GM23338 (cell line): ENCODE results near the gene MAP1B. TPM values are rescaled to one million over a fixed set of nuclear protein-coding genes. Genes with fewer than 3 reads are reported as not detected.
A peak's percentile ranks its signal among the peaks of the same experiment; 100 is the strongest.

Experiments used
- ATAC-seq: fragments of 200-7000 bp; cut with Tn5 transposase; 3 replicates; pipeline ENCODE4 v1.9.1; 2020
- DNase-seq: peaks from one replicate; pipeline ENCODE4 v3.0.0-alpha.2; 2015; ENCODE audit warnings: low spot score
- H2AFZ ChIP-seq: fragments of 200-600 bp; sonication (generic); 2 replicates; pipeline ENCODE4 v1.8.0; 2016; ENCODE audit warnings: antibody characterized with exemption, mild to moderate bottlenecking, moderate library complexity
- H3F3A ChIP-seq: fragments of 200-600 bp; sonication (generic); replicated peaks from 2 replicates; pipeline ENCODE4 v1.8.0; 2017; ENCODE audit warnings: antibody characterized with exemption, mixed run types, low read depth
- H3K27ac ChIP-seq: fragments of 200-600 bp; sonication (generic); 2 replicates; pipeline ENCODE4 v1.6.1; 2016; ENCODE audit warnings: low read depth
- H3K27me3 ChIP-seq: fragments of 200-600 bp; sonication (generic); 2 replicates; pipeline ENCODE4 v1.8.0; 2016; ENCODE audit warnings: mild to moderate bottlenecking, mixed run types, moderate library complexity; ENCODE audit not compliant: insufficient read depth
- H3K36me3 ChIP-seq: fragments of 200-600 bp; sonication (generic); 2 replicates; pipeline ENCODE4 v1.8.0; 2016; ENCODE audit warnings: mild to moderate bottlenecking; ENCODE audit not compliant: insufficient read depth
- H3K4me1 ChIP-seq: fragments of 200-600 bp; sonication (generic); 2 replicates; pipeline ENCODE4 v1.8.0; 2016; ENCODE audit warnings: mild to moderate bottlenecking, moderate library complexity; ENCODE audit not compliant: insufficient read depth
- H3K4me2 ChIP-seq: fragments of 200-600 bp; sonication (generic); 2 replicates; pipeline ENCODE4 v1.7.1; 2017; ENCODE audit warnings: mixed run types
- H3K4me3 ChIP-seq: fragments of 200-600 bp; sonication (generic); 2 replicates; pipeline ENCODE4 v1.6.1; 2016; ENCODE audit warnings: mixed run types
- H3K79me2 ChIP-seq: fragments of 200-600 bp; sonication (generic); replicated peaks from 2 replicates; pipeline ENCODE4 v1.8.0; 2017; ENCODE audit warnings: mild to moderate bottlenecking; ENCODE audit not compliant: insufficient read depth
- H3K9me2 ChIP-seq: fragments of 200-600 bp; sonication (generic); 2 replicates; pipeline ENCODE4 v1.8.0; 2017; ENCODE audit not compliant: insufficient read depth
- H4K20me1 ChIP-seq: fragments of 200-600 bp; sonication (generic); replicated peaks from 2 replicates; pipeline ENCODE4 v1.8.0; 2017; ENCODE audit warnings: mild to moderate bottlenecking; ENCODE audit not compliant: insufficient read depth
- H3K27ac Mint-ChIP-seq: 2 replicates; pipeline ENCODE4 v1.8.0; 2020; ENCODE audit warnings: inconsistent platforms, mild to moderate bottlenecking, moderate library complexity, mixed read lengths
- H3K27me3 Mint-ChIP-seq: 3 replicates; pipeline ENCODE4 v1.8.0; 2022; ENCODE audit warnings: low read depth, mild to moderate bottlenecking, moderate library complexity, mixed read lengths, inconsistent platforms; ENCODE audit not compliant: insufficient read depth, poor library complexity
- H3K36me3 Mint-ChIP-seq: 3 replicates; pipeline ENCODE4 v1.8.0; 2021; ENCODE audit warnings: low read depth, mild to moderate bottlenecking, inconsistent platforms, moderate library complexity, mixed read lengths
- H3K4me1 Mint-ChIP-seq: 3 replicates; pipeline ENCODE4 v1.8.0; 2020; ENCODE audit warnings: mild to moderate bottlenecking, inconsistent platforms, mixed read lengths
- H3K4me3 Mint-ChIP-seq: 3 replicates; pipeline ENCODE4 v1.8.0; 2021; ENCODE audit warnings: moderate library complexity, mild to moderate bottlenecking, inconsistent platforms, mixed read lengths
- H3K9me3 Mint-ChIP-seq: 3 replicates; pipeline ENCODE4 v1.8.0; 2020; ENCODE audit warnings: moderate library complexity, mild to moderate bottlenecking, inconsistent platforms, mixed read lengths
- CREB1 ChIP-seq: fragments of 250-450 bp; sonication (Bioruptor Pico); IDR thresholded peaks from 2 replicates; pipeline ENCODE4 v1.5.0; 2020; ENCODE audit warnings: low read depth, mild to moderate bottlenecking, moderate library complexity
- EZH2phosphoT487 ChIP-seq: fragments of 200-600 bp; sonication (generic); IDR thresholded peaks from one replicate; pipeline ENCODE4 v1.8.1; 2018; ENCODE audit warnings: antibody characterized with exemption; ENCODE audit not compliant: unreplicated experiment
- POLR2AphosphoS5 ChIP-seq: IDR thresholded peaks from 2 replicates; pipeline ENCODE4 v1.6.1; 2016; ENCODE audit warnings: antibody characterized with exemption, low read depth
- polyA plus RNA-seq: library from polyadenylated mRNA; unstranded; fragments of >200 nt; fragmentation: Nextera tagmentation; extraction: Ambion mirVana; gene quantifications from 2 replicates; pipeline ENCODE4 v1.2.1, GENCODE V29; 2016
- total RNA-seq: library from RNA; depleted of rRNA; stranded (reverse); fragments of >200 nt; shearing (Covaris generic); gene quantifications from 2 replicates; pipeline ENCODE4 v1.2.3, GENCODE V29; 2014
- TF ChIP-seq, protein P1 (sequence below): IDR thresholded peaks from 2 replicates; pipeline ENCODE4 v1.6.1; 2016; ENCODE audit warnings: antibody characterized with exemption
- TF ChIP-seq, protein P2 (sequence below): fragments of 250-450 bp; sonication (Bioruptor Pico); IDR thresholded peaks from 2 replicates; pipeline ENCODE4 v1.5.0; 2020; ENCODE audit warnings: mild to moderate bottlenecking, moderate library complexity

MAP1B gene
- total and polyA plus RNA-seq, 2 experiments from 2014 or later, result 148 to 263 TPM

DNA sequence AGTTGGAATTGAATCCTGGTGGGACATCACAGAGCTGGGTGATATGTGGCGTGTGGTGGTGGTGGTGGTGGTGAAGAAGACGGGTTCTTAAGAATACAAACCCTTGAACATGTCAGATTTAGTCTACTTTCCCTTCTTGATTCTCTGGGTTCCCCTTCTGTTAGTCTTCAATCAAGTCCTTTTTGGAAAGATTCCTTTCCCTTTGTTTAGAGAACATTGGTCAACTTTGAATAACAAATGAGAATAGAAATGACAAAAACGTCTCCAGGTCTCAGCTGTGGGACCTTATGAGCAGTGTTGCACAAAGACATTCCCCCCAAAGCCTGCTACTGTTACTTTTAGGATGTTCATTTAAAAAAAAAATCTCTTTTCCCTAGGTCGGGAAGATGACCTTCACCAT is 46.3 kb downstream of the MAP1B start:
- Histone ChIP-seq H3F3A (no peaks in the 10 kb centered on the region), H3K4me3 (no peak overlapping the region), H3K79me2 (peaks cover 65% of the 10 kb centered on the region), H3K27me3 (no peaks in the 10 kb centered on the region), H3K4me1 (peaks cover 51% of the 10 kb centered on the region), H4K20me1 (peaks cover 6% of the 10 kb centered on the region; the same call in 1 of the 2 replicates), H3K9me2 (no peaks in the 10 kb centered on the region), H3K4me2 (peak overlapping the region; percentile 51), H3K27ac (no peak overlapping the region), H2AFZ (no peak overlapping the region), H3K36me3 (no peaks in the 10 kb centered on the region)
- H3K27ac Mint-ChIP-seq, result 0 out of 2 replicates have a peak overlapping the region, but pooled peaks have one; percentile 16
- ATAC-seq, result no peak
- peaks cover 65% of the 10 kb centered on the region for H3K4me1 Mint-ChIP-seq
- no peaks in the 10 kb centered on the region for H3K27me3 Mint-ChIP-seq
- no peaks in the 10 kb centered on the region for H3K9me3 Mint-ChIP-seq
- H3K36me3 Mint-ChIP-seq, result peaks cover 7% of the 10 kb centered on the region; the same call in 2 of the 3 replicates
- no peak for DNase-seq
- TF ChIP-seq EZH2phosphoT487 (no peak), POLR2AphosphoS5 (no peak), CREB1 (CRISPR knock-in tag) (no peak)
- TF ChIP-seq, protein P1, sequence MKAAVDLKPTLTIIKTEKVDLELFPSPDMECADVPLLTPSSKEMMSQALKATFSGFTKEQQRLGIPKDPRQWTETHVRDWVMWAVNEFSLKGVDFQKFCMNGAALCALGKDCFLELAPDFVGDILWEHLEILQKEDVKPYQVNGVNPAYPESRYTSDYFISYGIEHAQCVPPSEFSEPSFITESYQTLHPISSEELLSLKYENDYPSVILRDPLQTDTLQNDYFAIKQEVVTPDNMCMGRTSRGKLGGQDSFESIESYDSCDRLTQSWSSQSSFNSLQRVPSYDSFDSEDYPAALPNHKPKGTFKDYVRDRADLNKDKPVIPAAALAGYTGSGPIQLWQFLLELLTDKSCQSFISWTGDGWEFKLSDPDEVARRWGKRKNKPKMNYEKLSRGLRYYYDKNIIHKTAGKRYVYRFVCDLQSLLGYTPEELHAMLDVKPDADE, result no peak
- TF ChIP-seq, protein P2, sequence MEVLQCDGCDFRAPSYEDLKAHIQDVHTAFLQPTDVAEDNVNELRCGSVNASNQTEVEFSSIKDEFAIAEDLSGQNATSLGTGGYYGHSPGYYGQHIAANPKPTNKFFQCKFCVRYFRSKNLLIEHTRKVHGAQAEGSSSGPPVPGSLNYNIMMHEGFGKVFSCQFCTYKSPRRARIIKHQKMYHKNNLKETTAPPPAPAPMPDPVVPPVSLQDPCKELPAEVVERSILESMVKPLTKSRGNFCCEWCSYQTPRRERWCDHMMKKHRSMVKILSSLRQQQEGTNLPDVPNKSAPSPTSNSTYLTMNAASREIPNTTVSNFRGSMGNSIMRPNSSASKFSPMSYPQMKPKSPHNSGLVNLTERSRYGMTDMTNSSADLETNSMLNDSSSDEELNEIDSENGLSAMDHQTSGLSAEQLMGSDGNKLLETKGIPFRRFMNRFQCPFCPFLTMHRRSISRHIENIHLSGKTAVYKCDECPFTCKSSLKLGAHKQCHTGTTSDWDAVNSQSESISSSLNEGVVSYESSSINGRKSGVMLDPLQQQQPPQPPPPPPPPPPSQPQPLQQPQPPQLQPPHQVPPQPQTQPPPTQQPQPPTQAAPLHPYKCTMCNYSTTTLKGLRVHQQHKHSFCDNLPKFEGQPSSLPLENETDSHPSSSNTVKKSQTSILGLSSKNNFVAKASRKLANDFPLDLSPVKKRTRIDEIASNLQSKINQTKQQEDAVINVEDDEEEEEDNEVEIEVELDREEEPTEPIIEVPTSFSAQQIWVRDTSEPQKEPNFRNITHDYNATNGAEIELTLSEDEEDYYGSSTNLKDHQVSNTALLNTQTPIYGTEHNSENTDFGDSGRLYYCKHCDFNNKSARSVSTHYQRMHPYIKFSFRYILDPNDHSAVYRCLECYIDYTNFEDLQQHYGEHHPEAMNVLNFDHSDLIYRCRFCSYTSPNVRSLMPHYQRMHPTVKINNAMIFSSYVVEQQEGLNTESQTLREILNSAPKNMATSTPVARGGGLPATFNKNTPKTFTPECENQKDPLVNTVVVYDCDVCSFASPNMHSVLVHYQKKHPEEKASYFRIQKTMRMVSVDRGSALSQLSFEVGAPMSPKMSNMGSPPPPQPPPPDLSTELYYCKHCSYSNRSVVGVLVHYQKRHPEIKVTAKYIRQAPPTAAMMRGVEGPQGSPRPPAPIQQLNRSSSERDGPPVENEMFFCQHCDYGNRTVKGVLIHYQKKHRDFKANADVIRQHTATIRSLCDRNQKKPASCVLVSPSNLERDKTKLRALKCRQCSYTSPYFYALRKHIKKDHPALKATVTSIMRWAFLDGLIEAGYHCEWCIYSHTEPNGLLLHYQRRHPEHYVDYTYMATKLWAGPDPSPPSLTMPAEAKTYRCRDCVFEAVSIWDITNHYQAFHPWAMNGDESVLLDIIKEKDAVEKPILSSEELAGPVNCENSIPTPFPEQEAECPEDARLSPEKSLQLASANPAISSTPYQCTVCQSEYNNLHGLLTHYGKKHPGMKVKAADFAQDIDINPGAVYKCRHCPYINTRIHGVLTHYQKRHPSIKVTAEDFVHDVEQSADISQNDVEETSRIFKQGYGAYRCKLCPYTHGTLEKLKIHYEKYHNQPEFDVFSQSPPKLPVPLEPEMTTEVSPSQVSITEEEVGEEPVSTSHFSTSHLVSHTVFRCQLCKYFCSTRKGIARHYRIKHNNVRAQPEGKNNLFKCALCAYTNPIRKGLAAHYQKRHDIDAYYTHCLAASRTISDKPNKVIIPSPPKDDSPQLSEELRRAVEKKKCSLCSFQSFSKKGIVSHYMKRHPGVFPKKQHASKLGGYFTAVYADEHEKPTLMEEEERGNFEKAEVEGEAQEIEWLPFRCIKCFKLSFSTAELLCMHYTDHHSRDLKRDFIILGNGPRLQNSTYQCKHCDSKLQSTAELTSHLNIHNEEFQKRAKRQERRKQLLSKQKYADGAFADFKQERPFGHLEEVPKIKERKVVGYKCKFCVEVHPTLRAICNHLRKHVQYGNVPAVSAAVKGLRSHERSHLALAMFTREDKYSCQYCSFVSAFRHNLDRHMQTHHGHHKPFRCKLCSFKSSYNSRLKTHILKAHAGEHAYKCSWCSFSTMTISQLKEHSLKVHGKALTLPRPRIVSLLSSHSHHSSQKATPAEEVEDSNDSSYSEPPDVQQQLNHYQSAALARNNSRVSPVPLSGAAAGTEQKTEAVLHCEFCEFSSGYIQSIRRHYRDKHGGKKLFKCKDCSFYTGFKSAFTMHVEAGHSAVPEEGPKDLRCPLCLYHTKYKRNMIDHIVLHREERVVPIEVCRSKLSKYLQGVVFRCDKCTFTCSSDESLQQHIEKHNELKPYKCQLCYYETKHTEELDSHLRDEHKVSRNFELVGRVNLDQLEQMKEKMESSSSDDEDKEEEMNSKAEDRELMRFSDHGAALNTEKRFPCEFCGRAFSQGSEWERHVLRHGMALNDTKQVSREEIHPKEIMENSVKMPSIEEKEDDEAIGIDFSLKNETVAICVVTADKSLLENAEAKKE (CRISPR knock-in tag), result 0 out of 2 replicates have a peak, but pooled peaks have one; percentile 3
- no peak overlapping the region for H3K4me3 Mint-ChIP-seq
